ENCODE measurements around the gene FLYWCH2.

The FLYWCH2 gene, protein sequence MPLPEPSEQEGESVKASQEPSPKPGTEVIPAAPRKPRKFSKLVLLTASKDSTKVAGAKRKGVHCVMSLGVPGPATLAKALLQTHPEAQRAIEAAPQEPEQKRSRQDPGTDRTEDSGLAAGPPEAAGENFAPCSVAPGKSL

DNA sequence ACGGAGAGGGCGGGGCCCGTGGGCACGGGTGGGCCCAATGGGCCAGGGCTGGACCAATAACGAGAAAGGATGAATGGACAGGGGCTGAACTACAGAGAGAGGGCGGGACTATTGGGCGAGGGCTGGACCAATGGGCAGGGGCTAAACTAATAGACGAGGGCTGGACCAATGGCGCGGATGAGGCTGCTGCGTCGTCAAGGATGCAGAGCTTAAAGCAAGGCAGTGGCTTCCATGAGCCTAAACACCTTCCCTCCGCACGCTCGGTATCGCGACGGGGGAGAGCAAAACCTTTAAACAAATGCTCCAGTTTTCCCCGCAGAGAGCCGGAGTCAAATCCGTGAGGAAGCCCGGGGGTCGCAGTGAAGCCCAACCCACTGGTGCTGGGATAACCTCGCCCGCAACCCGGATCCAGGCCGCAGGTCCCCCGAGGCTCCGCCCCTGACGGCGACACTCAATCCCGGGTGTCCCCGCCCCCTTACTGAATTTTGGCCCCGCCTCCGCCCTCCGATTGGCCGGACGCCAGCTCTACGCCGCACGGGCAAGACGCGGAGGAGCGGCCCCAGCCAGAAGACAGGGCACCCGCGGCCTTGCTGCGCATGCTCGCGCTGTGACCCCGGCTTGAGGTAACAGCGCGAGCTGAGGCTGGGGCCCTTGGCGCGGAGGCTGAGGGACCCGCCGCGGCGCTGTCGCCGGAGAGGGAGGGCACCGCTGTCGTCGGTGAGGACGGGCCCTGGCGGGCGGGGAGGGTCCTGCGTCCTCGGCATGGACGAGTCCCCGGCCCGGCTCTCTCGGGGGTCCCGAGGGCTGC lies at the start of gene FLYWCH2:
Gene FLYWCH2 (plus strand): TSS at position 566 of the 808 bp plus-strand sequence. CDS start 13,235 bp downstream, outside the sequence.
- Histone ChIP-seq H3K4me1 (peaks cover 0 to 17% (median 9%) of the 10 kb centered on the region in 4 donors), H3K27me3 (no peaks in the 10 kb centered on the region), H3K4me3 (peak within 1 kb of the TSS; percentile 86 to 87), H3K27ac (peak within 1 kb of the TSS; percentile 93 to 96), H3K9me3 (no peaks in the 10 kb centered on the region), H3K36me3 (no peaks in the 10 kb centered on the region)
- DNase-seq: peak; percentile 99
- TF ChIP-seq, protein P1, sequence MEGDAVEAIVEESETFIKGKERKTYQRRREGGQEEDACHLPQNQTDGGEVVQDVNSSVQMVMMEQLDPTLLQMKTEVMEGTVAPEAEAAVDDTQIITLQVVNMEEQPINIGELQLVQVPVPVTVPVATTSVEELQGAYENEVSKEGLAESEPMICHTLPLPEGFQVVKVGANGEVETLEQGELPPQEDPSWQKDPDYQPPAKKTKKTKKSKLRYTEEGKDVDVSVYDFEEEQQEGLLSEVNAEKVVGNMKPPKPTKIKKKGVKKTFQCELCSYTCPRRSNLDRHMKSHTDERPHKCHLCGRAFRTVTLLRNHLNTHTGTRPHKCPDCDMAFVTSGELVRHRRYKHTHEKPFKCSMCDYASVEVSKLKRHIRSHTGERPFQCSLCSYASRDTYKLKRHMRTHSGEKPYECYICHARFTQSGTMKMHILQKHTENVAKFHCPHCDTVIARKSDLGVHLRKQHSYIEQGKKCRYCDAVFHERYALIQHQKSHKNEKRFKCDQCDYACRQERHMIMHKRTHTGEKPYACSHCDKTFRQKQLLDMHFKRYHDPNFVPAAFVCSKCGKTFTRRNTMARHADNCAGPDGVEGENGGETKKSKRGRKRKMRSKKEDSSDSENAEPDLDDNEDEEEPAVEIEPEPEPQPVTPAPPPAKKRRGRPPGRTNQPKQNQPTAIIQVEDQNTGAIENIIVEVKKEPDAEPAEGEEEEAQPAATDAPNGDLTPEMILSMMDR (IDR thresholded peaks at IDR 0.05): peak in 1 of 2 experiments; percentile 22
- intact Hi-C loops (cut with DNase I; ENCODE audit: low total_unique reads): loop anchor here (1.0 kb wide), 1 partner anchor 22 kb away; no protein-coding TSS in a partner anchor

DNA sequence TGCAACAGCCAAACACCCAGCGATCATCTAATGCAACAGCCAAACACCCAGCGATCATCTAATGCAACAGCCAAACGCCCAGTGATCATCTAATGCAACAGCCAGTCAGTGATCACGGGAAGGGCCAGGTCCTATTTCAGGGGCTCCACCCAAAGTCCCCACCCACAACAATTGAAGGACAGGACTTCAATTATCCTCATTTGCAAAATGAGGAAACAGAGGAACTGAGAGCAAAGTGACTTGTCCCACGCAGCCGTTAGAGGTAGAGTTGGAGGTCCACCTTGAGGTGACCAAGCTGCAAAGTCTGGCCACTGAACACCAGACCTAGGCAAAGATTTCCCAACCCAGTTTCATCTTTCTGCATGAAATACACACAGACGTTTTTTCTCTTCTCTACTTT lies 49.2 kb upstream of the FLYWCH2 start:
- no peak overlapping the region for H3K27ac ChIP-seq
- DNase-seq: no peak
- no peaks in the 10 kb centered on the region for H3K9me3 ChIP-seq
- no peaks in the 10 kb centered on the region for H3K36me3 ChIP-seq
- intact Hi-C loops (cut with DNase I; ENCODE audit: low total_unique reads): no loop called here
- no peak overlapping the region for H3K4me3 ChIP-seq
- H3K4me1 ChIP-seq: peaks cover 0 to 18% (median 0%) of the 10 kb centered on the region in 4 donors
- TF ChIP-seq, protein P1 (IDR thresholded peaks at IDR 0.05): no peak
- peaks cover 0 to 73% of the 10 kb centered on the region in 2 donors for H3K27me3 ChIP-seq

DNA sequence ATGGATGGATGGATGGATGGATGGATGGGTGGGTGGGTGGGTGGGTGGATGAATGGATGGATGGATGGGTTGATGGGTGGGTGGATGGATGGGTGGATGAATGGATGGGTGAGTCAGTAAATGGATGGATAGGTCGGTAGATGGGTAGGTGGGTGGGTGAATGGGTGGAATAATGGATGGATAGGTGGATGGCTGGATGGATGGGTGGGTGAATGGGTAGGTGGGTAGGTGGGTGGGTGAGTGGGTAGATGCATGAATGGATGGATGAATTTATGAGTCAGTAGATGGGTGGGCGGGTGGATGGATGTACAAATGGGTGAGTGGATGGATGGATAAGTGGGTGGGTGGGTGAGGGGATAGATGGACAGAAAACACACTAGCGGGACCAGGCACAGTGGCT lies 48.0 kb upstream of the FLYWCH2 start:
- no peak overlapping the region for H3K4me3 ChIP-seq
- H3K9me3 ChIP-seq: no peaks in the 10 kb centered on the region
- peaks cover 0 to 16% (median 0%) of the 10 kb centered on the region in 4 donors for H3K4me1 ChIP-seq
- H3K36me3 ChIP-seq: no peaks in the 10 kb centered on the region
- intact Hi-C loops (cut with DNase I; ENCODE audit: low total_unique reads): no loop called here
- H3K27ac ChIP-seq: no peak overlapping the region
- peaks cover 0 to 72% of the 10 kb centered on the region in 2 donors for H3K27me3 ChIP-seq
- no peak for DNase-seq
- TF ChIP-seq, protein P1 (IDR thresholded peaks at IDR 0.05): no peak

DNA sequence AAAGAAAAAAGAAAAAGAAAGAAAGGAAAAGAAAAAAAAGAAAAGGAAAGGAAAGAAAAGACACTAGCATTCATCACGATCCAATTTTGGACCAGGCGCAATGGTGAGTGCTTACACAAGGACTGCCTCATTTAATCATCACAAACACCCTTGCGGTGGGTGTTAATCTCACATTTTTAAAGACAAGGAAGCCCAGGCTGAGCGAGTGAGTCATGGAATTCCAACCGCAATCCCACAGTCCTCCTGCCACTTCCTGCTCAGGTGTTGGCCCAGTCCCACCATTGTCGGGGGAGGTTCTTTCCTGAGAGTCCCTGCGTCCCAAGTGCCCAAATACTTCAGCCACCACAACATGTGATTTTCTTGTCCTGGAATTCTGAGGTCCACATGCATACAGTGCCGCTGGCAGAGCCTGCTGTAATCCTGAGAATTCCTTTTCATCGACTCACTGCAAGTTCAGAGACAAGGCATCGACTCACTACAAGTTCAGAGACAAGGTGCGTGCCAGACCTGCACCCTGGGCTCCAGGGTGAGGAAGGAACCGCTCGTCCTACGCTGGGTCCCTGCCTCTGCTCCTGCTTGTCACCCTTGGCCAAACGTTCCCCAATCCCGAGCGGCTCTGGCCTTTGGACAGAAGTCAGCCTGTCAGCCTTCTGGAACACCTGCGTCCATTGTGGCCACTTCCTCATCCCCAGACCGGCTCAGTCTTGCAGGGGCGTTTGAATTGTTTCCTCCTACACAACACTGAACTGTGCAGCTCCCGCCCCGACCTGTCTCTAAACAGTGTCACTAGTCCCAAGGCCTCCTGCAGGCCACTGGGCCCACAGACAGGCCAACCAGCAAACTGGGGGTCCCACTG lies 47.1 kb upstream of the FLYWCH2 start:
- H3K4me3 ChIP-seq: no peak overlapping the region
- peaks cover 0 to 72% of the 10 kb centered on the region in 2 donors for H3K27me3 ChIP-seq
- H3K4me1 ChIP-seq: peaks cover 0 to 16% (median 0%) of the 10 kb centered on the region in 4 donors
- no peaks in the 10 kb centered on the region for H3K9me3 ChIP-seq
- H3K27ac ChIP-seq: no peak overlapping the region
- TF ChIP-seq, protein P1 (IDR thresholded peaks at IDR 0.05): no peak
- intact Hi-C loops (cut with DNase I; ENCODE audit: low total_unique reads): no loop called here
- DNase-seq: no peak
- H3K36me3 ChIP-seq: no peaks in the 10 kb centered on the region

DNA sequence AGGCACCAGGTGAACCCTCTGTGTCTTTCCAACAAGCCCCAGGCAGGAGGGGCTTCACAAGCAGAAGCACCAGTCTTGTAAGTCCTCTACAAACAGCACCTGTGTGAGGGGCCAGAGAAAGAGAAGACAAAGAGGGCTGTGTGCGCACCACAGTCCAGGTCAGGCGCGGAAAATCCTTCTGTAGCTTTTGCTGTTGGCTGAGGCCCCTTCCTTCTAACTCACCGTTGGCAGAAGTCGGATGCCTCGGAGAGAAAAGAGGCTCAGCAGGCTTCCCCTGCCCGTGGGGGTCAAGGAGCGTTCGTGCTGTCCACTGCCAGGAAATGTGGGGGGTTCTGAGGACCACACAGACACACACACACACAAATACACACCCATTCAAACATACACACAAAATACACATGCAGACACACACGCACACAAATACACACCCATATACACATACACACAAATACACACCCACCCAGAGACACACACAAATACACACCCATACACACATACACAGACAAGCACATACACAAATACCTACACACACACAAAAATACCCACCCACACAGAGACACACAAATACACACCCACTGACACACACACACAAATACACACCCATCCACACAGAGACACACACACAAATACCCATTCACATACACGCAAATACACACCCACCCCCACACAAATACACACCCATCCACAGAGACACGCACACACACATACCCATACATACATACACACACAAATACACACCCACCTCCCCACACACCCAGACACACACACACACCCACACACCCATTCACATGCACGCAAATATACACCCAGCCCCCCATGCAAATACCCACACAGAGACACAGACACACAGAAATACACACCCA lies 46.1 kb upstream of the FLYWCH2 start:
- Histone ChIP-seq H3K27ac (no peak overlapping the region), H3K9me3 (no peaks in the 10 kb centered on the region), H3K36me3 (no peaks in the 10 kb centered on the region), H3K27me3 (peaks cover 0 to 72% of the 10 kb centered on the region in 2 donors), H3K4me3 (no peak overlapping the region), H3K4me1 (peaks cover 0 to 16% (median 0%) of the 10 kb centered on the region in 4 donors)
- DNase-seq: no peak
- TF ChIP-seq, protein P1 (IDR thresholded peaks at IDR 0.05): no peak
- intact Hi-C loops (cut with DNase I; ENCODE audit: low total_unique reads): no loop called here
